RPMI7951 (cell line): Measurements from ENCODE around the gene CRABP1. TPM values are rescaled to one million over a fixed set of nuclear protein-coding genes. Genes with fewer than 3 reads are reported as not detected.
A peak's percentile ranks its signal among the peaks of the same experiment; 100 is the strongest.

Experiments
- DNase-seq: peaks from one replicate; pipeline ENCODE4 v3.0.0-alpha.2; 2012; ENCODE audit warnings: low read depth
- total RNA-seq: library from RNA; depleted of rRNA; stranded (reverse); fragments of >200 nt; shearing (Covaris generic); gene quantifications from 2 replicates; pipeline ENCODE4 v1.2.3, GENCODE V29; 2014

CRABP1 gene
- total RNA-seq, 1 experiment from 2014 or later, result not detected

DNA sequence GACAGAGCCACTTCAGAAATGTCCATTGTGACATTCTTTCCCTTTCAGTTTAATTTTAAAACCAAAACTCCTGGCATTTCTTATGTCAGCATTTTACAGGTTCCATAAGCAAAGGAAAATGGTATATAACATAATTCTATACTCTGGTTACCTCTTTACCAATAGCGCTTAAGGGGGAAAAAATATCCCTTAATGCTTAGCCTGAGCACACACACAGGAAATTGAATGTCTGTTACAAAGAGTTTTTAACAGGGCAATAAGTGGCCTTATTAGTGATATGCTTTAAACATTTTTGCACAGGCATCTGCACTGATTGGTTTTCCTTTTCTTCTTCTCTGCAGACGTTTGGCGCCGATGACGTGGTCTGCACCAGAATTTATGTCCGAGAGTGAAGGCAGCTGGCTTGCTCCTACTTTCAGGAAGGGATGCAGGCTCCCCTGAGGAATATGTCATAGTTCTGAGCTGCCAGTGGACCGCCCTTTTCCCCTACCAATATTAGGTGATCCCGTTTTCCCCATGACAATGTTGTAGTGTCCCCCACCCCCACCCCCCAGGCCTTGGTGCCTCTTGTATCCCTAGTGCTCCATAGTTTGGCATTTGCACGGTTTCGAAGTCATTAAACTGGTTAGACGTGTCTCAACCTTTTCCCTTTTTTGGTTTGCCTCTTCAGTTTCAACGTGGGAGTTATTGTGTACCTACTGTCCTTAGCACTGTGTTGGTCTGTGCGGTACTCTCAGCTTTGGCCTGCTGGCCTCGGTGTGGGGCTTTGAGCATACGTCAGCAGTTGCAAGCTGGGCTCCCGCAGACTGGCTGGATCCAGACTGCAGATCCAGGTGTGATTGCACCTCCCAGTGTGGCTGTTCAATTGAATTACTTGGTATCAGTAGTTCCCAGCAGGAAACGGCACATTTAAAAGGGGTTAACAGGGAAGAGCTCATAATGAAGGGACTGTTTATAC, 7.7 kb downstream of the CRABP1 start:
- no peak for DNase-seq

DNA sequence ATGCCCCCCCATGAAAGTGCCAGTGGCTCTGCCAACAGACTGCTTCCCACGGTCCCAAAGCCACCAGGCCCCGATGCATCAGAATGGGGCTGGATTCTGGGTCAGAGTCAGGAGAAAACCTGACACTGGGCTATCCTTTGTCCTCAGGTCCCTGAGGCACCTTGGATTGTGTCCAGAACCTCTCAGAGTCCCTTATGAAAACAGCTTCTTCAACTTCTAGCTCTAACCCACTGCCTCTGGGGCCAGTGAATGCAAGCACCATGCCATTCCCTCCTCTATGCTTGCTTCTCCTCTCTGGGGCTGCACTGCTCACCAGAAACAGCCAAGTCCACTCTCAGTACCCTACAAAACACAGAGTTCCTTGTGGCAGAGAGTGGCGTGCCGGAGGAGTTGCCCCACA, 9.9 kb downstream of the CRABP1 start:
- no peak for DNase-seq

DNA sequence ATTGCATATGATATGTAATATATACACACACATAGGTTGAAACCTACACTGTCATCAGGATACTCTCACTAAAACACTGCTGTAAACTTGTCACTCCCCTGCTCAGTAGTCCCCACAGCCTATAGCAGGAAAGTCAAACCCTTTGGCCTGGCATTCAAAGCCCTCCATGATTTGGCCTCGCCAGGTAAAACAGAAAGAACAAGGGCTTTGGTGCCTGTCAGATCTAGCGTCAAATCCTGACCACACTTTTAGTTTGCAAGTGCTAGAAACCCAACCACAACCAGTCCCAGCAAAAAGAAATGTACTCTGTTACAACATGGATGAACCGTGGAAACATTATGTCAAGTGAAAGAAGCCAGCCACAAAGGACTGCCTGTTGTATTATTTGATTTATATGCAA, 11.4 kb downstream of the CRABP1 start:
- DNase-seq, result no peak

DNA sequence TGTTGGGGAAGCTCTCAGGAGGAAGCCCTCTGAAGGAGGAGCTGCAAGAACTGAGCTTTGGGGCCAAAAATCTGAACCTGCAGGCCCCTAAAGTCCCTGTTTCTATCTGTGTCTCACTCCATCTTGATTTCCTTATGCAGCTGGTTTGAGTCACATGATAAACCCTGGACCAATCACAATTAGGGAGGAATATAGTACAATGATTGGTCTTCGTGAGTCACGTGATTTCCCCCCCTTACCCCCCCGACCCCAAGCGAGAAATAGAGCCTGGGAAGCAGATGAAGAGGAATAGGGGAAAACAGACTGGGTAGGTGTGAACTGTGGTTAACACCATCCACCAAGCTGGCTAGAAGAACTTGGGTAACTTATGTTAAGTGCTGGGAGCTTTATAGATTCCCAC, 12.9 kb downstream of the CRABP1 start:
- DNase-seq, result peak; percentile 52

DNA sequence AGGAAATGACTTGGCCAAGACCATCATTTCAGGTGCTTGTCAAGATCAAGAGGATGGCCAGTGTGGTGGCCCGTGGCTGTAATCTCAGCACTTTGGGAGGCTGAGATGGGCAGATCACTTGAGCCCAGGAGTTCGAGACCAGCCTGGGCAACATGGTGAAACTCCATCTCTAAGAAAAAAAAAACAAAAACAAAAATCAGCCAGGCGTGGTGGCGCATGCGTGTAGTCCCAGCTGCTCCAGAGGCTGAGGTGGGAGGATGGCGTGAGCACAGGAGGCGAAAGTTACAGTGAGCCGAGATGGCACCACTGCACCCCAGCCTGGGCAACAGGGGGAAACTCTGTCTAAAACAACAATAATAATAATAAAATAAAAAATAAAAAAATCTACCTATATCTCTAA, 15.0 kb downstream of the CRABP1 start:
- DNase-seq, result no peak

DNA sequence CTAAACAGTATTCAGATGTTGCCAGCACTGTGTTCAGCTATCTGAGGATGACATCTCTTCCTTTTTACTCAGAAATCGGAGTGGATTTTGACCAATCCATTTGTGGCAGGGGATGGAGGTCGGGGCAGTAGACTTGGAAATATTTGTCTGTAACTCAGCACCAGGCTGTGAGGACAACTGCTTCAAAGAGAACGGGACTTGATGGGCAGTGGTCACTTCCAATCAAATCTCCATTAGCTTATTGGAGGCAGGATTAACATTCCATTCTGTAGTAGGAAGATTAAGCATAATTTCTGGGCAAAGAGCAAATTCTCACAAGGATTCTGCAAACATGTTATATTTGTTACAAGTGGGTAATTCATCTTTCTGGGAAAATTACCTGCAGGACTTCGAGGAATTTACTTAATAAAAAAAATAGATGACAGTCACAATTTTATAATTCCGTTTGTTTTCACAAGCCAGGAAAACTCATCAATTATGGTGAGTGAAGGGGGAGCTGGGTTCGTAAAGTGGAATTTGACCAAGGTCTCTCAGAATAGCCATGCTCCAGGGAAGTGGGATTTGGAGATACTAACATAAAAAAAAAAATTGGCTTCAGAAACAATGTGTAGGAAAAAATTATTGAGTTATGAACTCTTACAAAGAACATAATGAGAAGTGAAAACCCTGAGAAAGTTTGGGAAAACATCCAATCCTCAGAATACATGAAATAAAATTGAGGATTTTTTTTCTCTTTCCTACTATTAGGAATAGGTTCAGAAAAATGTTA, 18.1 kb downstream of the CRABP1 start:
- peak; percentile 11 for DNase-seq

DNA sequence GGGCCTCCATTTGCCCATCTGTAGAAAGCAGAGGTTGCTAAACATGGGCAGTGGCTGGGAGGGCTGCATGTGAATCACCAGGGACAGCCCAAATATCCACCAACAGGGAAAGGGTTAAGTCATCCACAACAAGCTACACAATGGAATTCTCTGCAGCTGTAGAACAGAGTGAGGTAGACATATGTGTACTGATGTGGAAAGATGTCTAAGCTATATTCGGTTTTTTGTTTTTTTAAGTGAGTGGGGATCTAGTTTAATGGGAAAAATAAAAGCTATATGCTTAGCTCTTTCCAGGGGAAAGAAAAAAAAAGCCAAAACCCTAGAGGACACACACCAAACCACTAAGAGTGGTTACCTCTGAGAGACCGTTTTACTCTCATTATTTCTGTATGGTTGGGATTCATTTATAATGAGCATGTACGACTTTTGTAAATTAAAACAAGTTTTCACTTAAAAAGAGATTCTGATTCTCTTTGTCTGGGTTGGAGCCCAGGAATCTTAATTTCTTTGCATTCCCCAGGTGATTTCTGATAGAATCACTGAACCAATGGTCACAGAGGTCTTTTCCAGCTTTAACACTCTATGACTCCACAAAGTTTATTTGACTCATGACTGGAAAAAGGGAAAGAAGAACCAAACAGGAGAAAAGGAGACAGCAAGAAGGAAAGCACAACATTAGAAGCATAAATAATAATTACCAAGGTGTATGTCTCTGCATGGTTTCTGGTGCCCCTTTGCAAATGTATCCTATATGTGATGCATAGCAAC, 19.1 kb downstream of the CRABP1 start:
- no peak for DNase-seq

DNA sequence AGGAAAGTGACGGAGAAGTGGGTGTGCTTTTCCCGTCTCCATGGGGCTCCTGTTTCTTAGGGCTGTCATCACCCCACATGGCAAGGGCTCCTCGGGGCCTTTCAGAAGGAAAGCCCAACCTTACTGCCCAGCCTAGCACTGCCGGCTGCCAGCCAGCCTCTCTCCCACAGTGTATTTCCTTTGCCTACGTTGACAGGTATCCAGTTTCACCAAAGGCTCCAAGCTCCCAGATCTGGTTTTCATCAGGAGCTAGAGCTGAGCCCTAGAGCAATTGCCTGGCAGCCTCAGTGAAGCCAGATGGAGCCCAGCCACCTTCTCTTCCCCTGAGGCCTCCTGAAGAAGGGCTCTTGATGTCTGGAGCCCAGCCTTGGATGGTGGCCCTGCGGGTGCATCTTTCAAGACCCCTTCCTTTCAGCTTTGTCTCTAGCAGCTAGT, 20.2 kb downstream of the CRABP1 start:
- peak; percentile 14 for DNase-seq

DNA sequence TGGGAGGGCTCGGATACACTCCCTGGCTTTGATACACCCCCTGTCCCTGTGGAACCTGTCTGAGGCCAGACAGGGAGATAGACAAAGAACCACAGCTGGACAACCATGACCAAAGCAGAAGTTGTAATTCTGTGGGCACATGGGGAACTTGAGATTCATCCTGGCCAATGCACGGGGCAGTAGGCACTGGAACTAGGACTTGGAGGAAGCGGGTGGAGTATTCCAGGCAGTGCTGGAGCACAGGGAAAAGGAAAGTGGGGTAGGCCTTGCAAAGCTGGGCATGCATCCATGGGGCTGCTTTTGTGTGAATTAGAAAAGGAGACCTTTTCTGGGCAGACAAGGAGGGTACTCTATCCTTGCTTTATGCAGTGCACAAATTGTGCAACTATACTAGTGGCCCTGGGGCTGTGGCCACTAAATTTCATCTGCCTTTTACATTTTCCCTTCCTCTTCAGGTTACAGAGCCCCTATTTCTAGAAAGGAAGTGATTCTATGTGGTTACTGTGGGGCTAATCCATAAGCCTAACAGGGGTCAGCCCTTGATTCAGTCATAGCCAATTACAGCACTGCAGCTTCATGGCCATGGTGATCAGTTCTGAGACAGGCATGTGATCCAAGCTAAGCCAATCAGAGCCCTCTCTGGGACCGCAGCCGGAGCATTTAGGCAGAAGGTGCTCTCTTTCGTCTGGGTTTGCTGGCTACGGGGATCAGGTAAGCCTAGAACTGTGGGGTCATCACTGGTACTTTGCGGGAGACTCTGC, 21.0 kb downstream of the CRABP1 start:
- DNase-seq, result no peak

DNA sequence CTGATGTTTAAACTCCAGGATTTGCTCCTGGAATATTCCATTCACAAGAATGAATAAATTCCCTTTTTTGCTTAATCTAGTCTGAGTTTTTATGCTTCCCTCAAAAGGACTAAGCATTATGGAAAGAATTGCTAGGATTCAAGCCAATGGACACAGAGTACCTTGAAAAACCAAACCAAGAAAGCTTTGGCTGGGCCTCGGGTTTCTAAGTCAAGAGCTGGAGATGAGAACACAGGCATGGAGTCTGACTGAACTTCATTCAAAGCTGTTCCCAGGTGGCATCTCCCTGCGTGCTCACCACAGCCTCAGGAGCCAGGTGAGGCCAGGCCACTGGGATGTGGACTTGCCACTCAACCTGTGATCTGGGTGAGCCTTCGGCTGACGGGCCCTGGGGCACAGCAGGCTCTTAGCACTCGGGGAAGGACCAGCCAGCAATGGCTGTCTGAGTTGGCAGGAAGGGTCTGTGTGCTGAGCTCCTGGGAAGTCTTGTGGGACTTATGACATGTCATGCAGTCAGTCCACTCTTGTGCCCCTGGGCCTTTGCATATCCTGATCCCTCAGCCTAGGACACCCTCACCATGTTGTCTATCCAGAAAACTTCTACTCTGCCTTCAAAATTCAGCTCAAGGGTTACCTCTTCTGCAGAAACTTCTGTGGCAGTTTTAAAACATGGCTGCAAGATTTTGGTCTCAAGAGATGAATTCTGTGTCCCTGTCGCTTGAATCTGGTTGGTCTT, 21.8 kb downstream of the CRABP1 start:
- no peak for DNase-seq

DNA sequence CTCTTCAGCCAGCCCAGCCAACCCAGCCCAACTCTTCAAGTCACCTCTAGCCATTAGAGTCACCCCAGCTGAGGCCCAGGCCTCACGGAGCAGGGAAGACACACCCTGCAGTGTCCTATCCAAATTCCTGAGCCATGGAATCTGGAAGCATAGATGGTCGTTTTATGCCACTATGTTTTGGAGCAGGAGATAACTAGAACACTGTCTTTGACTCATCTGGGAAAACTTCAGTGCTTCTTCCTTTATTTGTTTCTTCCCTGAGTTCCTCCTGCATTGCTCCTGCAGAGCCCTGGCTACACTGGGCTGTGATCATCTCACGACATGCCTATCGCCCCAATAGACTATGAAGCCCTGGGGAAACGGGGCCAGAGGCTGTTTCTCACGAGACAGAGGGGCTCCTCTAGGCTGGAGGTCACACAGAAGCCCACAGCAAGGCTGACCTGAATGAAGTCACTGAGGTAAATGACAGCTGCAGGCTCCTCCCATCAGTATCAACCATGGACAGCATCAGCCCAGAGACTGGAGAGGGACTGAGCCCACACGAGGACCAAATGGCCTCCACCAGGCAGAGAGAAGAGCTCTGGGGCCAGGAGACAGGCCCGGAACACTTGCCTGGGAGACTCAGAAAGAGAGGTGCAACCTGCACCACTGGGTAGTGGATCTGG, 22.7 kb downstream of the CRABP1 start:
- DNase-seq, result no peak

DNA sequence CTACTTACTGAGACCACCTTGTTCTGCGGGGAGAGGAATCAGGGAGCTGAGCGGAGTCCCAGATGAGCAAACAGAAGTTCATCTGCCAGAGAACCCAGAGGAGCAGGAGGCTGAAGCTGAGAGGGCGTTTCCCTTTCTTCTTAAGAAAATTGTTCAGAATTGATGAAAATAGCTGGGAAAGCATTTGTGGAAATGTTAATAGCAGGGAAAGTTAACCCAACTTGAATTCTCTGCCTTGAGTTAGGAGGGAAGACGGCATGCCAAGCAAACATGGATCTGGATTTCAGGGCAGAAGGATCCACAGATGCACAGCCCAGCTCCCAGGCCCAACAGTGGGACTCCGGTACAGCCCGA, 23.2 kb downstream of the CRABP1 start:
- no peak for DNase-seq

DNA sequence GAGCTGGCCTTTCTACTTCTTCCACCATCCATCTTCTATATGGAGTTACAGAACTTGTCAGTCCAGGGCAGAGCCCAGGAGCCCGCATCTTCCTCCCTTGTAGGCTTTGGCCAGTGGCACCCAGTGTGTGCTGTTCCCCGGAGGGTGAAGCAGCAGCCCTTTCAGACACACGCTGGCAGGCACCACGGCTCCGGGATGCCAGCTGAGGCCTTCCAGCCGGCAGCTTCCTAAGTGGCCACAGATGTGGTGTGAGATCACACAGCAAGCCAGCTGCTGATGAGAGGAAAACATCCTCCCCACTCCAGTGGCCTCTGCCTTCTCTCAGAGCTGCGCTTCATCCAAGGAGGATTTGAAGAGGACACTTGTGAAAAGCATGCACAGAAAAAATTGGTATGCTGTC, 24.1 kb downstream of the CRABP1 start:
- DNase-seq, result peak; percentile 43

DNA sequence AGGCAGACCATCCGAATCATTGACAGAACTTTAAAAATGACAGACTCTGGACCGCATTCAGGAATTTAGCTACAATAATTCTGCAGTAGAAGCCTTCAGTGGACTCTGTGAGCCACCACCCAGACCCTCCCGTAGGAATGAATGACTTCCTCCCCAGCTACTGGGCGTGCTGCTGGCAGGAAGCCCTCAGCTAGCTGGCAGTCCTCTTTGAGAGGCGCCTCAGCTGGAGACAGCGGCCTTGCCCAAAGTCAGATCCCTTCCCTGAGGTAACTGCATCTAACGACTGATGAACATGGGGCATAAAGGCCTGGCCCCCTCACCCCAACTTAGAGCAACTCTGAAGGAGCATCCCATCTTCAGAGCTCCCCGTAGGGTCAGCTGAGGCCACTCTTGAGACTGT, 25.8 kb downstream of the CRABP1 start:
- DNase-seq, result no peak

DNA sequence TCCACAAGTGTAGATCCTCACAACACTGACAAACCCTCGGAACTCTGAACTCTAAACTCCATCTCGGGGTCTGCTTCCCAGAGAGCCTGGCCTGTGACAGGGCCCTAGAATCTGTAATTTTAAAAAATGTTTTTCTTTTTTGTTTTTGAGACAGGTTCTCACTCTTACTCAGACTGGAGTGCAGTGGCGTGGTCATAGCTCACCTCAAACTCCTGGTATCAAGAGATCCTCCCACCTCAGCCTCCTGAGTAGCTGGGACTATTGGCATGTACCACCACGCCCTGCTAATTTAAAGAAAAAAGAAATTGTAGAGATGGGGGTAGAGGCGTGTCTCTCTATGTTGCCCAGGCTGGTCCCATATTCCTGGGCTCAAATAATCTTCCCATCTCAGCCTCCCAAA, 26.2 kb downstream of the CRABP1 start:
- DNase-seq, result no peak

DNA sequence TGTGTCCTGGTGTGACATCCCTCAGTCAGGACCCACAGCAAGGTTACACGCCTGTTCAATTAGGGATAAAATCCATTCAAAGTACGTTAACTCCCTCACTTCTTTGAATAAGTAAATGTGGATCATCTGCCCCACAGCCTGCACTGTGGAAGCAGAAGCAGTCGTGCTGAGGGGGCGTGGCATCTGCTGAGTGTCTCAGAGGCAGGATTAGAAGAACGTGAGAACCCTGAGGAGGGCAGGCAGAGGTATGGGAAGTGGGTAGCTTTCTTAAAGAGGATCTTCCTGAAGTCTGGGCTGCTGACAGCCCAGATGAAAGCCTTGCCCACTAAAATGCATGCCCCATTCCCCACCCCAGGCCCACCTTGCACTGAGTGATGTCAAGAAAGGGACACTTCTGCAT, 28.5 kb downstream of the CRABP1 start:
- DNase-seq, result no peak

DNA sequence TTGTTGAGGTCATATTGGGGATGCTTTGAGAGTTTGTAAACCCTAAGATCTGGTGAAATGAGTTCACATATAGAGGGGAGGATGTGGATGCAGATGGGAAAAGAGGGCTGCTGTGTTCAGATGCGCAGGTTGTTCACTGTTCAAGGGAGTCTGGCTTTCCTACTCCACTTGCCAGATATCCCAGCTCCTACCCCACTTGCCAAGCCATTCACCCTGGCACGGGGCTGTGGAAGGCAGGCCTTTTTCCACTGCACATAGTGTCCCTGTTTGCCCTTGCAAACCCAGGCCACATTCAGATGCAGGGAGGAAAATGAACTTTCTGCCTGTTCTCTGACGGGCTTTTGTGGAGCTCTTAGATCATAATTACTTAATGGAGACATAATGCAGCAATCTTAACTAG, 29.0 kb downstream of the CRABP1 start:
- no peak for DNase-seq

DNA sequence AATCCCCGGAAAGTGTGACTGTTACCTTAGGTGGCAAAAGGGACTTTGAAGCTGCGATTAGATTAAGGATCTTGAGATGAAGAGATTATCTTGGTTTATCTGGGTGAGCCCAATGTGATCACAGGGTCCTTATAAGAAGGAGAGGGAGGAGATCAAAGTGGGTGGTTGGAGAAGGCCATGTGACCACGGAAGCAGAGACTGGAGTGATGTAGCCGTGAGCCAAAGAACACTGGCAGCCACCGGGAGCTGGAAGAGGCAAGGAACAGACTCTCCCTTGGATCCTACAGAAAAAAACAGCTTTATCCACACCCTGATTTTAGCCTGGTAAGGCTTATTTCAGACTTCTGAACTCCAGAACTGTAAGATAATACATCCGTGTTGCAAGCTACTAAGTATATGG, 29.9 kb downstream of the CRABP1 start:
- no peak for DNase-seq

DNA sequence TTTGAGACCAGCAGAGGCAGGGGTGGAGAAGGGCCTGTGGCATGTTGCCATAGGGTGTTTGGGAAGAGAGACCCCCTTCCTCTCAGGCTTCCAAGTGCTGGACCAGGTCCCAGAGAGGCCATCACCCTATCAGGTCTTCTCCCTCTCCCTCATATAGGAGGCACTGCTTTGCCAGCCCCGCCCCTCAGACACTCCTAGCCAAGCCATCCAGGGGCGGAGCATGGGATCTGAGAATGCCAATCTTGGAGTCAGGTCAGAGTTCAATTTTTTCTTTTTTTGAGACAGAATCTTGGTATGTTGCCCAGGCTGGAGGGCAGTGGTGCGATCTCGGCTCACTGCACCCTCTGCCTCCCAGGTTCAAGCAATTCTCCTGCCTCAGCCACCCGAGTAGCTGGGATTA, 32.7 kb downstream of the CRABP1 start:
- DNase-seq, result no peak
